ENCODE results near the gene PDGFA. TPM values are rescaled to one million over a fixed set of nuclear protein-coding genes. Genes with fewer than 3 reads are reported as not detected.

PDGFA gene
- total RNA-seq, 1 experiment from 2014 or later = 35.8 TPM

- Histone ChIP-seq H2AK5ac (ENCODE audit: insufficient read length, low read length) (no peak overlapping the region), H3K56ac (ENCODE audit: insufficient read length, low read depth, low read length) (no peak overlapping the region), H4K20me1 (ENCODE audit: control insufficient read depth, insufficient read depth, insufficient read length) (no peaks in the 10 kb centered on the region), H3K27ac (ENCODE audit: insufficient read length, low read depth, low read length) (no peak overlapping the region), H3K9ac (ENCODE audit: extremely low read depth, insufficient read length, low read length) (no peak overlapping the region), H2BK20ac (ENCODE audit: low read depth, low read length, poor library complexity, severe bottlenecking) (no peak overlapping the region), H3K4me1 (ENCODE audit: insufficient read depth, low read length) (peaks cover 6% of the 10 kb centered on the region; the same call in 1 of the 2 replicates), H4K5ac (ENCODE audit: insufficient read length, low read depth, low read length) (no peak overlapping the region), H3K14ac (ENCODE audit: insufficient read depth, low read length) (no peak overlapping the region), H2BK12ac (ENCODE audit: insufficient read length, low read depth, low read length) (no peak overlapping the region), H3K4me2 (ENCODE audit: insufficient read depth, insufficient read length, low read length) (no peak overlapping the region), H3K23me2 (ENCODE audit: insufficient read length, low read depth, low read length, poor library complexity, severe bottlenecking) (peaks cover 18% of the 10 kb centered on the region), H4K8ac (replicated peaks; ENCODE audit: insufficient read length, low read depth, low read length) (no peak overlapping the region), H3K79me2 (ENCODE audit: insufficient read depth, low read length) (peaks cover 6% of the 10 kb centered on the region; the same call in 1 of the 2 replicates), H3K4ac (ENCODE audit: low read depth, low read length) (no peak overlapping the region), H2BK120ac (ENCODE audit: low read depth, low read length, poor library complexity, severe bottlenecking) (no peak overlapping the region), H3T11ph (ENCODE audit: low read length) (no peak overlapping the region), H3K79me1 (ENCODE audit: insufficient read depth, low read depth, low read length, poor library complexity, severe bottlenecking) (peaks cover 5% of the 10 kb centered on the region), H2AFZ (ENCODE audit: low read length) (no peak overlapping the region), H2BK15ac (ENCODE audit: low read depth, low read length) (no peak overlapping the region), H4K91ac (ENCODE audit: insufficient read length, low read depth, low read length) (no peak overlapping the region), H3K9me3 (ENCODE audit: control insufficient read depth, low read depth, low read length) (no peaks in the 10 kb centered on the region), H2BK5ac (ENCODE audit: insufficient read length, low read length) (no peak overlapping the region), H3K27me3 (ENCODE audit: insufficient read depth, low read length) (no peaks in the 10 kb centered on the region), H3K18ac (ENCODE audit: insufficient read length, low read depth, low read length) (no peak overlapping the region), H3K23ac (ENCODE audit: insufficient read length, low read depth, low read length) (no peak overlapping the region)
- peaks cover 24% of the 10 kb centered on the region for H3K27me3 Mint-ChIP-seq (ENCODE audit: low read depth)
- peaks cover 33 to 39% of the 10 kb centered on the region in 2 experiments for H3K4me1 Mint-ChIP-seq
- no CpG with 5 or more reads among the region's 10 CpGs for WGBS (ENCODE audit: extremely low coverage, insufficient read length, low lambda C conversion rate)
- TF ChIP-seq CTCF (conservative IDR thresholded peaks at IDR 0.05) = no peak
- peaks cover 5 to 7% (median 6%) of the 10 kb centered on the region in 3 experiments for H3K36me3 Mint-ChIP-seq (ENCODE audit: insufficient read depth in 1 of 3, low read depth in 3 of 3)
- H3K4me3 Mint-ChIP-seq = peak overlapping the region in 1 of 2 experiments; percentile 34; a peak in 2 of 5 replicates
- DNase-seq = no peak
- no peak overlapping the region for H3K27ac Mint-ChIP-seq
- H3K9me3 Mint-ChIP-seq = no peaks in the 10 kb centered on the region; a peak in 1 of 5 replicates
Measured at GRCh38 chr7:514242-514641, 5.4 kb downstream of the PDGFA start.

Measured in H9 (cell line).